HL-60 (cell line): ENCODE data around the gene BBC3.

Source experiments
- CTCF ChIP-seq: IDR thresholded peaks from one replicate; pipeline ENCODE4 v1.5.1; 2011; ENCODE audit warnings: low read length, control low read depth, inconsistent platforms; ENCODE audit not compliant: insufficient read depth
- GABPA ChIP-seq: IDR thresholded peaks from 2 replicates; pipeline ENCODE4 v1.6.1; 2012; ENCODE audit warnings: low read depth
- REST ChIP-seq: IDR thresholded peaks from 2 replicates; pipeline ENCODE4 v1.6.1; 2012; ENCODE audit warnings: low read depth; ENCODE audit not compliant: insufficient replicate concordance

GRCh38 chr19:47230921-47231214, at the start of gene BBC3:
- TF ChIP-seq CTCF (no peak), REST (no peak), GABPA (no peak)
